ENCODE data around the gene MAP3K7.
"Not testable (repeated sequence)": the region's sequence is repeated elsewhere in the genome, so short reads cannot be mapped to it uniquely, and the experiment has no call there.

Gene MAP3K7

GRCh38 chr6:90575267-90575666 lies 11.6 kb downstream of the MAP3K7 start:
- no peak for DNase-seq

GRCh38 chr6:90574610-90575009 lies 12.3 kb downstream of the MAP3K7 start:
- no peak for DNase-seq

GRCh38 chr6:90573624-90574023 lies 13.2 kb downstream of the MAP3K7 start:
- DNase-seq, result no peak

- DNase-seq, result no peak
Observed at GRCh38 chr6:90572856-90573255, 14.0 kb downstream of the MAP3K7 start.

GRCh38 chr6:90569223-90569622 lies 17.6 kb downstream of the MAP3K7 start:
- no peak for DNase-seq

- not testable (repeated sequence) for DNase-seq
Observed at GRCh38 chr6:90567682-90568081, 19.2 kb downstream of the MAP3K7 start.

GRCh38 chr6:90562341-90562740 lies 24.5 kb downstream of the MAP3K7 start:
- DNase-seq, result not testable (repeated sequence)

GRCh38 chr6:90559931-90560330 lies 26.9 kb downstream of the MAP3K7 start:
- DNase-seq, result no peak

- no peak for DNase-seq
Observed at GRCh38 chr6:90557006-90557405, 29.9 kb downstream of the MAP3K7 start.

- DNase-seq, result no peak
Observed at GRCh38 chr6:90547991-90548390, 38.9 kb downstream of the MAP3K7 start.

GRCh38 chr6:90547079-90547478 lies 39.8 kb downstream of the MAP3K7 start:
- no peak for DNase-seq

GRCh38 chr6:90545448-90545847 lies 41.4 kb downstream of the MAP3K7 start:
- DNase-seq, result no peak

- no peak for DNase-seq
Observed at GRCh38 chr6:90544741-90545140, 42.1 kb downstream of the MAP3K7 start.

GRCh38 chr6:90544081-90544480 lies 42.8 kb downstream of the MAP3K7 start:
- DNase-seq, result no peak

- no peak for DNase-seq
Observed at GRCh38 chr6:90541221-90541620, 45.7 kb downstream of the MAP3K7 start.

- DNase-seq, result no peak
Observed at GRCh38 chr6:90538278-90539046, 48.4 kb downstream of the MAP3K7 start.

GRCh38 chr6:90537723-90538258 lies 49.1 kb downstream of the MAP3K7 start:
- no peak for DNase-seq

GRCh38 chr6:90537027-90537426 lies 49.8 kb downstream of the MAP3K7 start:
- no peak for DNase-seq

- DNase-seq, result no peak
Observed at GRCh38 chr6:90536520-90536919, 50.4 kb downstream of the MAP3K7 start.

- DNase-seq, result no peak
Observed at GRCh38 chr6:90534337-90535025, 52.4 kb downstream of the MAP3K7 start.

- no peak for DNase-seq
Observed at GRCh38 chr6:90533615-90534336, 53.1 kb downstream of the MAP3K7 start.

- no peak for DNase-seq
Observed at GRCh38 chr6:90530882-90531281, 56.0 kb downstream of the MAP3K7 start.

GRCh38 chr6:90525421-90525820 lies 61.5 kb downstream of the MAP3K7 start:
- no peak for DNase-seq

Data from left hindlimb (tissue), 1 donor.